Endometrial microvascular endothelial cells (primary cell): ENCODE data around the gene BCAN. TPM values are rescaled to one million over a fixed set of nuclear protein-coding genes. Genes with fewer than 3 reads are reported as not detected.

ENCODE experiments used
- in situ Hi-C: cut with HindIII; loops from 2 replicates; pipeline ENCODE4 v1.10.0; 2017; ENCODE audit warnings: low sequenced_read_pairs, low pct_unique_long_range_greater_than_20kb; ENCODE audit errors: inconsistent ontology term
- total RNA-seq: library from RNA; depleted of rRNA; stranded (reverse); fragments of >200 nt; gene quantifications from one replicate; pipeline ENCODE4 v1.2.3, GENCODE V29; 2015; ENCODE audit errors: inconsistent ontology term

BCAN gene
- total RNA-seq, 1 donor from 2014 or later: not detected

GRCh38 chr1:156640842-156641706 is 843 bp upstream of the BCAN start:
- in situ Hi-C loops: no loop called here

DNA sequence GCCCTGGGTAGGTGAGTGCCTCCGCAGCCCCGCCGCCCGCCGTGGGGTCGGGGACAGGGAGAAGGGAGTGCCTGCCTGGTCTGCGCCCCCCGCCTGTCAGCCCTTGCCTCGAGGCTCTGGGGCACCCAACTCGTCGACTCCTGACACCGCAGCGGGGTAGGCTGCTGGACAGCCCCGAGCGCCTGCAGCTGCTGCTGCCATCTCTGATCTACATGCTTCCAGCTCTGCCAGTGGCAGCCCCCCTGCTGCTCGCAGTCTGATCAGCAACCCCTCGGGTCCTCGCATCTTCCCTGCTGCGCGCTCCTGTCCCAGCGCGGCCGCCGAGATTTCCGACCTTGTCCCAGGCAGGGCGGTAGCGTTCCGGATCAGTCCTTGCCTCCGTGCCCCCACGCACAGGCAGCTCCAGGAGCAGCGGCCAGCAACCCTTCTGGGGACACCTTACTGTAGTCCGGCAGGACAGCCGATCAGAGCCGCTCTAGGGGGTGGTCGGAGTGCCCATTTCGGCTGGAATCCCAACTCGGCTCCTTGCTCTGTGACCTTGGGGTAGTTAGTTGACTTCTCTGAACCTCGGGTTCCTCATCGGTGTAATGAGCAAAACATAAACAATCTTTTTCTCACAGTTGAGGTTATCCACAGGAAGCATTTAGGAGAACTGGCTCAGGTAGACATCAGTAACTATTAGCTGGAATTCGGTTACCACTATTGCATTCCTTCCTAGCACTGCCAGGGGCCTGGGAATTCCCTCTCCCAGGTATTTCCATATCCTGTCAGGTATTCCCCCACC is 540 bp downstream of the BCAN start:
- in situ Hi-C loops: no loop called here

- in situ Hi-C loops: no loop called here
Observed at GRCh38 chr1:156643049-156643777, 1.3 kb downstream of the BCAN start.

DNA sequence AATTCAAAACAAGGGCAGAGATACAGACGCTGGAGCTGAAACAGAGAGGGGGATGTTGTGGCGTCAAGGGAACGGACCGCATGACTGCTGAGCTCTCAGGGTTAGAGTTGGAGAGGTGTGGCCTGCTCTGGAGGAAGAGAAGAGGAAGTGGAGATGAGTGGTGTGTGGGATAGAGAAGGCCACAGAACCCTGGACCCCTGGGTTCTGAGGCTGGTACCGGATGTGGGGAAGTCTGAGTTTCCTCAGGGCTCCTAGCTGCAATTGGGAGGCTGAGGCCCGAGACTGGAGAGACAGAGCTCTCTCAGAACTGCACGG is 1.8 kb downstream of the BCAN start:
- in situ Hi-C loops: no loop called here

DNA sequence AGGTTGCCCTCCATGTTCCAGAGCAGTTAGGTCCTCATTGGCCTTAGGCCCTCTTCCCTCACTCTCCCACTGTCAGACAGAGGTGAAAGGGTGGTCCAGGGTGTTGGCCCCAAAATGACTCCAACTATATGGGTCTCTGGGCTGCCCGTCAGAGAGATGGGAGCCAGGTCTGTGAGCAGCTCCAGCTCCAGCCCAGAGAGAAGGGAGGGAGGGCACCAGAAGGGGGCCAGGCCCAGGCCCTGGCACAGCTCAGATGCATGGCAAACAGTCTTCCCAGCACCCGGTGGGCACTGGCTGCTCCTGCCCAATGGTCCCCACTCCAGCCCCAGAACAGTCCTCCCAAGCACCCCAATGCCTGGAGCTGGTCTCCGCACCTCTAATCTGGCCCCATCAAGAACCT is 2.2 kb downstream of the BCAN start:
- in situ Hi-C loops: no loop called here

- in situ Hi-C loops: no loop called here
Observed at GRCh38 chr1:156644640-156645039, 2.7 kb downstream of the BCAN start.

GRCh38 chr1:156645056-156645455 is 3.1 kb downstream of the BCAN start:
- in situ Hi-C loops: no loop called here

GRCh38 chr1:156645666-156646065 is 3.7 kb downstream of the BCAN start:
- in situ Hi-C loops: no loop called here

DNA sequence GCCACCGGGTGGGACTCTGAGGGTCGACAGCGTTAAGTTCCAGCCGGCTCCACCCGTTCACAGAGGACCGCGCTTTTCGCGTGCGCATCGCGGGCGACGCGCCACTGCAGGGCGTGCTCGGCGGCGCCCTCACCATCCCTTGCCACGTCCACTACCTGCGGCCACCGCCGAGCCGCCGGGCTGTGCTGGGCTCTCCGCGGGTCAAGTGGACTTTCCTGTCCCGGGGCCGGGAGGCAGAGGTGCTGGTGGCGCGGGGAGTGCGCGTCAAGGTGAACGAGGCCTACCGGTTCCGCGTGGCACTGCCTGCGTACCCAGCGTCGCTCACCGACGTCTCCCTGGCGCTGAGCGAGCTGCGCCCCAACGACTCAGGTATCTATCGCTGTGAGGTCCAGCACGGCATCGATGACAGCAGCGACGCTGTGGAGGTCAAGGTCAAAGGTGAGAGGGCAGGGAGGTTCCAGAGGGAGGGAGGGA is 4.9 kb downstream of the BCAN start:
- in situ Hi-C loops: no loop called here

DNA sequence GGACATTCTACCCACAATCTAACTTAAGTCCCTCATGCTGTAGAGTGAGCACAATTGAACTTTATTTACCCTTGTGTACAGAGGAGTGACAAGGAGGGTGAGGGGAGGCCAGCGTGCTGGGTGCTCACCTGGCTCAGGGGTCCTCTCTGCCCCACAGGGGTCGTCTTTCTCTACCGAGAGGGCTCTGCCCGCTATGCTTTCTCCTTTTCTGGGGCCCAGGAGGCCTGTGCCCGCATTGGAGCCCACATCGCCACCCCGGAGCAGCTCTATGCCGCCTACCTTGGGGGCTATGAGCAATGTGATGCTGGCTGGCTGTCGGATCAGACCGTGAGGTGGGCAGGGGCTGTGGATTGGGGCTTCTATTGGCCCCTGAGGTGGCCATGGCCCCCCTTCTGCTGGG is 5.4 kb downstream of the BCAN start:
- in situ Hi-C loops: no loop called here

DNA sequence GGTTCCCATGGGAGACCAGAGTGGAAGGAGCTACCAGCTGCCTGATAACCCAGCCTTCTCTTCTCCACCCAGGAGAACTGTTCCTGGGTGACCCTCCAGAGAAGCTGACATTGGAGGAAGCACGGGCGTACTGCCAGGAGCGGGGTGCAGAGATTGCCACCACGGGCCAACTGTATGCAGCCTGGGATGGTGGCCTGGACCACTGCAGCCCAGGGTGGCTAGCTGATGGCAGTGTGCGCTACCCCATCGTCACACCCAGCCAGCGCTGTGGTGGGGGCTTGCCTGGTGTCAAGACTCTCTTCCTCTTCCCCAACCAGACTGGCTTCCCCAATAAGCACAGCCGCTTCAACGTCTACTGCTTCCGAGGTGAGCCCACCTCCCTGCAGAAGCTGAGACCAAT is 6.6 kb downstream of the BCAN start:
- in situ Hi-C loops: no loop called here

GRCh38 chr1:156648951-156649350 is 7.0 kb downstream of the BCAN start:
- in situ Hi-C loops: no loop called here

DNA sequence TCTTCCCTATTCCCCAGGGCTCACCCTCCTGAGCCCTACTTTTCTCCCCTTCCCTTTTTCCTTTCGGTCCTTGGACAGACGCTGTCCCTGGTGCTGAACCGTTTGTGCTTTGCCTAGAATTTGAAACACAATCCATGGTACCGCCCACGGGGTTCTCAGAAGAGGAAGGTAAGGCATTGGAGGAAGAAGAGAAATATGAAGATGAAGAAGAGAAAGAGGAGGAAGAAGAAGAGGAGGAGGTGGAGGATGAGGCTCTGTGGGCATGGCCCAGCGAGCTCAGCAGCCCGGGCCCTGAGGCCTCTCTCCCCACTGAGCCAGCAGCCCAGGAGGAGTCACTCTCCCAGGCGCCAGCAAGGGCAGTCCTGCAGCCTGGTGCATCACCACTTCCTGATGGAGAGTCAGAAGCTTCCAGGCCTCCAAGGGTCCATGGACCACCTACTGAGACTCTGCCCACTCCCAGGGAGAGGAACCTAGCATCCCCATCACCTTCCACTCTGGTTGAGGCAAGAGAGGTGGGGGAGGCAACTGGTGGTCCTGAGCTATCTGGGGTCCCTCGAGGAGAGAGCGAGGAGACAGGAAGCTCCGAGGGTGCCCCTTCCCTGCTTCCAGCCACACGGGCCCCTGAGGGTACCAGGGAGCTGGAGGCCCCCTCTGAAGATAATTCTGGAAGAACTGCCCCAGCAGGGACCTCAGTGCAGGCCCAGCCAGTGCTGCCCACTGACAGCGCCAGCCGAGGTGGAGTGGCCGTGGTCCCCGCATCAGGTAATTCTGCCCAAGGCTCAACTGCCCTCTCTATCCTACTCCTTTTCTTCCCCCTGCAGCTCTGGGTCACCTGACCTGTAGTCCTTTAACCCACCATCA is 10.4 kb downstream of the BCAN start:
- in situ Hi-C loops: no loop called here

- in situ Hi-C loops: no loop called here
Observed at GRCh38 chr1:156652992-156653355, 11.1 kb downstream of the BCAN start.

GRCh38 chr1:156654700-156655099 is 12.8 kb downstream of the BCAN start:
- in situ Hi-C loops: no loop called here

DNA sequence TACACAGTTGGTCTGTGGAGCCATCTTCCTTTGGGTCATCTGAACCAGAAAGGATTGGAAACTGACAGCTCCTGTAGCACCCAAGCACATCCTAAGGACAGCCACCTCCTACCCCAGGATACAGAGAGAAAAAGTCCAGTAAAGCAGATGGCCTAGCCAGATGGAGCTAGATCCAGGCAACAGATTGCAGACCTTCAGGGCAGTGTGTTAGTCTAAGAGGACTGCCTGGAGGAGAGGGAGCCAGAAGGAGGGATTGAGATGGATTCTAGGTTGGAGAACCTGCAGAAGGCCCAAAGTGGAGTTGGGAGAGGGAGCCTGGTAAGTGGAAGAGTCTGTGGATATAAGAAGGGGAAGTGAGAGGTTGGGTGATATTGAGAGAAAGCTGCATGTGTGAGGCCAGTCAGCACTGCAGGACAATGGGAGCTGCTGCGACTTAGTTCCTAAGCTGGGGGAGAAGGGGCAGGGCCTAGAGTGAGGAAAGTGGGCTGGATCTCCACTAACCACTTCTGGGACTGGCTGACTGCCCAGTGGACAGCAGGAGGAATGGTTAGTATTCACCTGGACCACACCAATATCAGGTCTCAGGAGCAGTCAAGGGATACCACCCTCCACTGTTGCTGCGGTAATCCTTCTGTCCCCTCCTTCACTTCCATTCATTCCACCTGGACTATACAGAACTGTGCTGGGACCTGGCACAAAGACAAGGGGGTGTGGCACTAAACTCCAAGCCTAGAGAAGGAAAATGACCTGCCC is 13.4 kb downstream of the BCAN start:
- in situ Hi-C loops: no loop called here

DNA sequence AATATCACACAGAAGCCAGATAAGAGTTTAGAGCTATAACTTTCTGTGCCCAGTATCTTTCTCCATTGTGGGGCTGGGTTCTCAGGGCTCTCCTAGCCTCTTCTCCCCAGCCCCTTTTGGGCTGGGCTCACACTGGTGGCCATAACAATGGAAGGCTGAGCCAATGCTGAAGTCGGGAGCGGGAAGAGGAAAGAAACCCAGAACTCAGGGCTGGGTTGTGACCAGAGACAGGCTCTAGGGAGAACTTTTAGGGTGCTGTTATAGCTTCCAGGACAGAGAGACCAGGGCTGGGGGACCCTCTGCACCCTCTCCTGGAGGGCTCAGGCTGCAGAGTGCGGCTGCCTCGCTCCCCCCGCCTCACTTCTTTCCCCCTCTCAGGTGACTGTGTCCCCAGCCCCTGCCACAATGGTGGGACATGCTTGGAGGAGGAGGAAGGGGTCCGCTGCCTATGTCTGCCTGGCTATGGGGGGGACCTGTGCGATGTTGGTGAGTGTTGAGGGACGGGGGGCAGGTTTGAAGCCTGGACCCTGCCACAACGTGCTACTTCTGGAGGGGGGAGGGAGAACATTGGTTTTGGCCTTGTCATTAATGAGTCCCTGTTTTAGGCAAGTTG is 14.1 kb downstream of the BCAN start:
- in situ Hi-C loops: no loop called here
